ENCODE results near the gene DGKB.

- no peak for TF ChIP-seq CTCF (IDR thresholded peaks at IDR 0.05)
- no peak for TF ChIP-seq NR2C2 (CRISPR knock-in tag; IDR thresholded peaks at IDR 0.05)
- no peak for TF ChIP-seq CBFB (CRISPR knock-in tag; IDR thresholded peaks at IDR 0.05; ENCODE audit: low read depth)
- no peak for TF ChIP-seq MLX (CRISPR knock-in tag; IDR thresholded peaks at IDR 0.05)
- no peak for TF ChIP-seq USF2 (CRISPR knock-in tag; IDR thresholded peaks at IDR 0.05)
- TF ChIP-seq FOXJ3 (CRISPR knock-in tag; IDR thresholded peaks at IDR 0.05; ENCODE audit: borderline replicate concordance) = no peak
- no peak for TF ChIP-seq ZNF671 (CRISPR knock-in tag; IDR thresholded peaks at IDR 0.05)
- no peak for TF ChIP-seq NR3C1 (CRISPR knock-in tag; conservative IDR thresholded peaks at IDR 0.05; ENCODE audit: low read depth)
- no peak for TF ChIP-seq ZNF281 (CRISPR knock-in tag; IDR thresholded peaks at IDR 0.05)
- TF ChIP-seq PREB (CRISPR knock-in tag; IDR thresholded peaks at IDR 0.05; ENCODE audit: borderline replicate concordance) = no peak
- no peak for TF ChIP-seq GRHL2 (CRISPR knock-in tag; IDR thresholded peaks at IDR 0.05; ENCODE audit: insufficient replicate concordance, severe bottlenecking)
- TF ChIP-seq E2F1 (CRISPR knock-in tag; IDR thresholded peaks at IDR 0.05) = no peak
These were observed 797.7 kb downstream of the DGKB start for GRCh38 chr7:14104861-14105260.
